Hepatic stellate cell (primary cell): ENCODE results near the gene PIK3R2.

ENCODE experiments used
- DNase-seq: peaks from one replicate; pipeline ENCODE4 v3.0.0; 2011; ENCODE audit warnings: low spot score

PIK3R2 gene

DNA sequence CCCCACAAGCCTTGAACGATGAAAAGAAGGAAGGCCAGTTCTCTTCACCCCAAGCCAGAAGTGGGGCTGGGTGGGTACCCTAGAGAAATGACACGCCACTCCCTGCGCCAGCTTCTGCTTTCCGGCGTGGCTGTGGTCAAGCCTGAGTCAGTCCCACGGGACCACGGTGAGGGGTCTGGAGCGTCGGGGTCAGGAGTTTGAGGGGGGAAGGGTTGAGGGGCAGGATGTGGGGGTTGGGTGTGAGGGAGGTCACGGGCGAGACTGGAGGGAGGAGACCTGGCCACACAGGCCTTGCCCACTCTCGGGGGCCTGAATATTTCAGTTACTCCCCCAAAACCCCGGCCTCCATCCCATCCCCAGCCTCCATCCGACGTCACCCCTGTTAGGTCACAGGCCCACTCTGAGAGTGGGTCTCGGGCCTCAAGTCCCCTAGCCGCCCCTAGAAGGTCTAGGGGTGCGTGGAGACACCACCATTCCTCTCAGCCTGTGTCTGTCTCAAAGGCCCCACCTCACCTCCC, 20.1 kb downstream of the PIK3R2 start:
- DNase-seq, result peak; percentile 89

DNA sequence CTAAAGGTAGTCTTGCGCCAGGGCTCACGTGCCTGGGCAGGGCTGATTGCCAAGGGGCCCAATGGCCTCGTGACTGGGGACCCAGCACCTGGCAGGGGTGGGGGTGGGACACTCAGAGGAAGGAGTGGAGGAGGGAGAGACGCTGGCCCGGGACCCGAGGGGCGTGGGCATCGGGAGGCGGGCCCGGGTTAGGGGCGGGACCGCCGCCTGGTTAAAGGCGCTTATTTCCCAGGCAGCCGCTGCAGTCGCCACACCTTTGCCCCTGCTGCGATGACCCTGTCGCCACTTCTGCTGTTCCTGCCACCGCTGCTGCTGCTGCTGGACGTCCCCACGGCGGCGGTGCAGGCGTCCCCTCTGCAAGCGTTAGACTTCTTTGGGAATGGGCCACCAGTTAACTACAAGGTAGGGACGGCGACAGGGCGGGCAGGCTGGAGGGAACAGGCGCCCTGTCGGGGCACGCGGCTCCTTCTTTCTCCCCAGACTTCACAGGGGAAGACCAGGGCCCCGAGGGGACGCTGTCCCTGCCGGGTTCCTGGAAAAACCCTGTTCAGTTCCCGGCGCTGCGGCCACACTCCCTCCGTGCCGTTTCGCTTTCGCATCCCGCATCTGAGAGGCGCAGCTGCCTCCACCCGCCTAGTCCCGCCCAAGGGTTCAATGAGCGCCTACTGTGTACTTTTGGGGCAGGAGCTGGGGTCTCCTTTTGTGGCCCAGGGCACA, 20.8 kb downstream of the PIK3R2 start, which contains the start of gene IFI30:
Gene IFI30 (plus strand): TSS at position 242 of the 717 bp plus-strand sequence. CDS start 29 bp downstream, at position 271.
- DNase-seq, result peak; percentile 84

DNA sequence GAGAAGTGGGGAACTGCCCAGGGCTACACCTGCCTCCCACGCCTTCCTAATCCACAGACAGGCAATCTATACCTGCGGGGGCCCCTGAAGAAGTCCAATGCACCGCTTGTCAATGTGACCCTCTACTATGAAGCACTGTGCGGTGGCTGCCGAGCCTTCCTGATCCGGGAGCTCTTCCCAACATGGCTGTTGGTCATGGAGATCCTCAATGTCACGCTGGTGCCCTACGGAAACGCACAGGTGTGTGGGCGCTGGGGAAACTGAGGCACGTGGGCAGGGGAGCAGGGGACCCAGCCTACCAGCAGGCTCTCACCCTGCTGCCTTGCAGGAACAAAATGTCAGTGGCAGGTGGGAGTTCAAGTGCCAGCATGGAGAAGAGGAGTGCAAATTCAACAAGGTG, 22.0 kb downstream of the PIK3R2 start:
- no peak for DNase-seq

DNA sequence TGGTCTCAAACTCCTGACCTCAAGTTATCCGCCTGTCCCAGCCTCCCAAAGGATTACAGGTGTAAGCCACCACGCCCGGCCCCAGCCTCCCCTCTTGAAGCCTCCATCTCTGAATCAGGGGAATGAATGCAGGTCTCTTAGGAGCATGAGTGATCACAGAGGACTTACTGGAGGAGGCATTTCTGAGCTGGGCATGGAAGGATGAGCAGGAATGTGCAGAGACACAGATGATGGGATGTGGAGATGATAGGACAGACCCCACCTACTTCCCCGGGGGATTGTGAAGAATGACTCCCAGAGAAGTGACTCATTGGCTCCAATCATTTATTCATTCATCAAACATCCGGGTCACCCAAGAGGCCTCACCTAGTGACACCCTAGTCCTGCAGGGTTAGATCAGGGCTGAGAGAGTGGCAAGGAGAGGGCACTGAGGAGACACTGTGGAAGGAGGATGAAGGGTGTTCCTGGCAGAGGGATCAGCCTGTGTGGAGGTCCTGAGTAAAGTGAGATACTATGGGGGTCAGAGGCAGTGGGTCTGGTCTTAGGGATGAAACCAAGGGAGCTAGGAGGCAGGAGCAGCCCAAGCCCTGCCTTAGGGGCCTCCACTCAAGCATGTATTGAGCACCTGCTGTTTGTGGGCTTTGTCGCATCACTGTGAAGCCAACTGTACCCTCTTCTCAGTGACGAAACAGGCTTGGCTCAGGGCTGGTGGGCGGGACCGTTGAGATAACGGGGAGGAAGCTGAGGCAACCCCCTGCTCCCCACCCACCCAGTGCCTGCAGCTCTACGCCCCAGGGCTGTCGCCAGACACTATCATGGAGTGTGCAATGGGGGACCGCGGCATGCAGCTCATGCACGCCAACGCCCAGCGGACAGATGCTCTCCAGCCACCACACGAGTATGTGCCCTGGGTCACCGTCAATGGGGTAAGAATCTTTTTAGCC, 23.7 kb downstream of the PIK3R2 start:
- DNase-seq, result no peak

DNA sequence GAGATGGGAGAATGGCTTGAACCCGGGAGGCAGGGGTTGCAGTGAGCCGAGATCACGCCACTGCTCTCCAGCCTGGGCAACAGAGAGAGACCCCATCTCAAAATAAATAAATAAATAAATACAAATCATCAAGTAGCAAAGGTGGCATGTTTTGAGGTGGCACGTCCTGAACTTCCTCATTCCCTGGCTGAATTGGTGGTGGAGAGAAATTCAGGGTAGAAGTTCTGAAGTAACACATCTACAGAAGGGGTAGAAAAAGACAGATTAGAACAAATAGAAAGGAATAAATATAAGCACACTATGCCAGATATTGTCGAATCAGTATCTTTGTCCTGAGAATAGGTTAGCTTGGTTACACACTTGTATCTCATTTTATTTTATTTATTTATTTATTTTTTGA, 27.0 kb downstream of the PIK3R2 start:
- DNase-seq, result no peak

DNA sequence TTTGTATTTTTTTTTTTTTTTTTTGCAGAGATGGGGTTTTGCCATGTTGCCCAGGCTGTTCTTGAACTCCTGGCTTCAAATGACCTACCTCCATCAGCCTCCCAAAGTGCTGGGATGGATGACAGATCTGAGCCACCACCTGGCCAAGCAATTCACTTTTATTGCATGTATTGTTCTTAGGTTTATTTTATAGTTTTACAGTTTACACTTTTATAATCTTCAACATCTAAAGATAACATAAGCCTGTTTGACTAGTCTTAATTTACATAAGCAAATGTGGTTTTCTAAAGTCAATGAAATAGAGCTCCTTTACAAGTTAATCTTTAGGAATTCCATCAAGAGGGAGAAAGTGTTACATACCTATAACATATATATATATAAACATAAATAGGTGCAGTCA, 30.6 kb downstream of the PIK3R2 start:
- DNase-seq, result no peak

DNA sequence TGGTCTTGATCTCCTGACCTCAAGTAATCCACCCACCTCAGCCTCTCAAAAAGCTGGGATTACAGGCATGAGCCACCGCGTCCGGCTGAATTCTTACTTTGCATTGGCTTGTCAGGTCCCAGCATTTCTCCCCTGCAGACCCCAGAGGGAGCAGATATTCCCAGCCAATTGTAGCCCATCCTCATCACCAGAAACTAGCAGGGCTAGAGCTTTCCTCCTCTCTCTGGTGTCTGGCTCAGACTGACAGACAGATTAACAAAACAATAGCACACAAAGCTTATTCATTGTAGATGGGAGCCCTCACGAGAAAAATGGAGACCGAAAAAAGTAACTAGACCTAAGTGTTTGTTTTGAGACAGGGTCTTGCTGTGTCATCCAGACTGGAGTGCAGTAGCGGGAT, 32.6 kb downstream of the PIK3R2 start:
- no peak for DNase-seq

DNA sequence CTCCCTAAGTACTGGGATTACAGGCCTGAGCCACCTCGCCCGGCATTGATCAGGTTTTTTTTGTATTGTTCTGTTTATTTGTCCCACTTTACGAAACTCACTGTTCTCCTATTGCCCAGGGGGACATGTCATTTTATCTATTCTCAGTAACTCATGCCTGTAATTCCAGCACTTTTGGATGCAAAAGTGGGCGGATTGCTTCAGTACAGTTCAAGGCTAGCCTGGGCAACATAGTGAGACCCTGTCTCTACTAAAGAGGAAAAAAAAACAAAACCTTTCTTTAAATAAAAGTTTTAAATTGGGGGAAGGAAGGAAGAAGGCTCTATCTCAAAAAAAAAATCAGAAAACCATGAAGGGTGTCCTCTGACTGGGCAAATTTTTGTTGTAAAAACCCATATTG, 37.3 kb downstream of the PIK3R2 start:
- DNase-seq, result no peak

DNA sequence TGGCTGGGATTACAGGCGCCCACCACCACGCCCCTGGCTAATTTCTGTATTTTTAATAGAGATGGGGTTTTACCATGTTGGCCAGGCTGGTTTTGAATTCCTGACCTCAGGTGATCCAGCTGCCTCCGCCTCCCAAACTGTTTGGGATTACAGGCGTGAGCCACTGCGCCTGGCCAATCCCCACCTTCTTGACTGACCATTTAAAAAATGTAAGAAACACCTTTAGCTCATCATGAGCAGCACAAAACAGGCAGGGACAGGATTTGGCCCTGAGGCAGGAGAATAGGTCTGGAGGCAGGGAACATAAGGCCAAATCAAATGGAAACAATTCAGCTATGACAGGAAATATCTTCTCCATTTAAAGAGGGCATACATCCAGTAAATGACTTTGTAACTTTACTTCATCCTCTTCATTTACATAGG, 38.7 kb downstream of the PIK3R2 start:
- DNase-seq, result no peak

DNA sequence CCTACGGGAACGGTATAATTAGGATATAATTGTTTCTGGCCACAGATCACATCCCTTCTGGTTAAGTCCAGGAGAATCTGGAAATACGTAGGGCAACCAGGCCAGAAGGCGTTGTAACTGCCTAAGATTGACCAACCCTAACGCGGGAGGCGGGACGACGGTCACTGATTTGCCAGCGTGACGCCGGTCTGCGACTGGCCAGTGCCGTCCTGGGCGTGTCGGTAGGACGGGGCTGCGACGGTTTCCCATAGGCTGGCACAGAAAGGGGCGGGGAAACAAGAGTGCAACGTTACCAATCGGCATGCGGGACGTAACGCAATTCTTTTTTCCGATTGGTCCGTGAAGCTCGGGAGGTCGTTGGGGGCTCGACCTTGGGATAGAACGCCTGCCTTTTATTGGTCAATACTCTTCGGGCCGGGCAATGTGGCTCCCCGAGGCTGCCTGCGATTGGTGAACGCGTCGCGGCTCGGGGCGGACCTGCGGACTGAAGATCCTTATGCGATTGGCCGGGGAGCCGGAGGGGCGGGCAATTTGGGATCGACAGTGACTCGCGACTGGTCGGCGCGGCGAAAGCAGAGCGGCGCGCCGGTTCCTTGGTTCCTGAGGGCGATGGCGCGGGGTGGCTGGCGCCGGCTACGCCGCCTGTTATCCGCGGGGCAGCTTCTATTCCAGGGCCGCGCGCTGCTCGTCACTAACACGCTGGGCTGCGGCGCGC, 39.9 kb downstream of the PIK3R2 start, which contains the start of gene MPV17L2:
Gene MPV17L2 (plus strand): TSS at position 546 of the 715 bp plus-strand sequence. CDS start 64 bp downstream, at position 610.
- DNase-seq, result peak; percentile 97

DNA sequence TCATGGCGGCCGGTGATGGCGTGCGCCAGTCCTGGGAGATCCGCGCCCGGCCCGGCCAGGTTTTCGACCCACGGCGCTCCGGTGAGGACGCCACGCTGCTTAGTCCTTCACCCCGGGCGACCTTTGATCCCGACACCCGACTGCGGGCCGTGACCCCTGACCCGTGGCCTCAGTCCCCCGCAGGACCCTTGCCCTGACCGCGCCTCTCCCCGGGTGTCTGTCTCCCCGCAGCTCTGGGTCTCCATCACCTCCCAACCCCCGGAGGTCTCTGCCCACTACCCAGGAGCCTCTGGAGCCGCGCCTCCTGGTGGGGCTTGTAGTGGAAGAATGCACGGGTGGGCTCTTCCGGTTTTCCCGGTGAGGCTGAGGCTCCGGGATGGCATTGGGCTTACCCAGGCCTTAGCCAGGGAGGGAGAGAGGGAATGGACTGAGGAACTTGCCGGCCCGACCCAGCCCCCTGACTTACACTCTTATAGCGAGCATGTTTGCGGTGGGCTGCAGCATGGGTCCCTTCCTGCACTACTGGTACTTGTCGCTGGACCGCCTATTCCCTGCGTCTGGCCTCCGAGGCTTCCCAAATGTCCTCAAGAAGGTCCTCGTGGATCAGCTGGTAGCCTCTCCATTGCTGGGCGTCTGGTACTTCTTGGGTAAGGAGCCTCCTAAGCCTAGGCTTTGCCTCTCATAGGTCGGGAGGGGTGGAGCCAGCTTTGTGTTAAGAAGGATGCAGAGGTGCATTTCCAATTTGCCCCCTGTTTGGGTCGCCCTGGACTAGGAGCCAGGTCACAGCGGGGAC, 40.6 kb downstream of the PIK3R2 start:
- no peak for DNase-seq

DNA sequence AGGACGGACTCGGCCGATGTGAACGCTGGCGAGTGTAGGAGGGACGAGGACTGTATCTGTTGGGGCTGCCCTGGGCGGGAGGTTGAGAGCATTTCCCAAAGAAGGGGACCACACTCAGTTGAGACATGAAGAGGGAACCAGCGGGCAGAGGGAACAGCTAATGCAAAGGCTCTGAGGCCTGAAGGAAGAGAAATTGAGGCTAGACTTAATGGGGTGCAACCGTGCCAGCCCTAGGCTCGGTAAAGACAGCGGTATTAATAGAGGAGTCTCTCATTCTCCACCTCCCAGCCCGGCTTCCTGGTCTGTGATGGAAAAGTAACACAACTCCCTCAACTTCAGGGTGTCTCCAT, 41.2 kb downstream of the PIK3R2 start:
- DNase-seq, result no peak

DNA sequence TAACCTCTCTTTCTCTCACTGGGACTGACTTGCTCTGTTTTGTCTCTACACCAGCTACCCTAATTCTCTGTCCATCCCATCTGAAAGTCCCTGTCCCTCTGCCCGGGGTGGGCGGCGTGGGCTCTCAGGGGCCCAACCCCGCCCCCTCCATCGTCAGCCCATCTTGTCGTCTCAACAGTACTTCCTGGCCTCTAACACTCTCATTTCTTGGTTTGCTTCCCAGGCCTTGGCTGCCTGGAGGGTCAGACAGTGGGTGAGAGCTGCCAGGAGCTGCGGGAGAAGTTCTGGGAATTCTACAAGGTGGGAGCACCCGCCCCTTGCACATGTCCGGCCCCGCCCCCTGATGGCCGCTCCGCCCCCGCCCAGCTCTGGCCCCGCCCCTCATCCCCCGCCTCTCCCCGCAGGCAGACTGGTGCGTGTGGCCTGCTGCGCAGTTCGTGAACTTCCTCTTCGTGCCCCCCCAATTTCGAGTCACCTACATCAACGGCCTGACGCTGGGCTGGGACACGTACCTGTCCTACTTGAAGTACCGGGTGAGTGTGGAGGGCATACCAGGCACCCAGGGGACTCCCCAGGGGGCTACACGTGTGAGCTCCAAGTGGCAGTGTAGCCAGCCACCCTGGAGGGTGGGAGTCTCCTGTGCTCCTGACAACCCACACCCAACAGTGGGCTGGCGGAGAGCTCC, 41.7 kb downstream of the PIK3R2 start:
- peak; percentile 46 for DNase-seq

DNA sequence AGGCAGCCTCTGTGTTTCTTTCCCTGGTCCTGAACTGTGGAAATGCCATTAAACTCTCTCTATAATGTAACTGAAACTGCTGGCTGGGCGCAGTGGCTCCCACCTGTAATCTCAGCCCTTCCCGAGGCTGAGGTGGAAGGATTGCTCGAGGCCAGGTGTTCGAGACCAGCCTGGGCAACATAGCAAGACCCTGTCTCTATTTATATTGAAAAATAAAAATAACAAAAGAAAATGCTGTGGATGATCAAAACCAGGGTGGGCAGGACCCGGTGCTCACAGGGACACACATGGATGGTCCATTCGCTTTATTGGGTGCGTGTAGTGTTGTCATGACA, 43.5 kb downstream of the PIK3R2 start:
- DNase-seq, result no peak

DNA sequence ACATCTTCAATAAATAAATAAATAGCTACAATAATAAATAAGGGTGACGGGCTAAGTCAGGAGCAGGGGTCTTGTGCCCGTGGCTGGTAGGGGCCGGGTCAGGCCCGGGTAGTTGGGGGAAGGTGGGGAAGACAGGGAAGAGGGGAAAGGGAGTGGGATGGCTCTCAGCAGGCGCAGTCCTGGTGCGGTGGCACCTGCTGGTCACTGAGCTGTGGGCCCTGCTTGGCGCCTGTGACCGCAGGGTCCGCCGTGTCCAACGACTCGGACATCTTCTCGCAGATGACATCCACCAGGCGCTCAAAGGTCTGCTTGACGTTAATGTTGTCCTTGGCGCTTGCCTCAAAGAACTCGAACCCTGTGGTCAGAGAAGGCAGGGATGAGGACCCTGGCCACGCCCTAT, 44.3 kb downstream of the PIK3R2 start:
- DNase-seq, result no peak

DNA sequence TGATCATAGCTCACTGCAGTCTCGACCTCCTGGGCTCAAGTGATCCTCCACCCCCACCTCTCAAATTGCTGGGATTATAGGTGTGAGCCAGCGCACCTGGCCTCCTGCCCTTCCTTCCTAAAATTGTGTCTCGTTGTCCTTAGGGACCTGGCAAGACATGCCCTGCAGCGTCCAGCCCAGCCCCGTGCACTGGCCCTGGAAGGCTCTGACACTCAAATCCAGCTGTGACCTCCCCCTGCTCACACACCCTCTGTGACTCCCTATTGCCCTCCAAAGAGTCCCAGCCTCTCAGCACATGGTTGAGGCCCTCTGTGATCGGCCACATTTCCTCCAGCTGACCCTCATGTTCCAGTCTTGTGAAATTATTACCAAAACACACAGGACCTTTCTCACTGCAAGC, 45.0 kb downstream of the PIK3R2 start:
- DNase-seq, result no peak

DNA sequence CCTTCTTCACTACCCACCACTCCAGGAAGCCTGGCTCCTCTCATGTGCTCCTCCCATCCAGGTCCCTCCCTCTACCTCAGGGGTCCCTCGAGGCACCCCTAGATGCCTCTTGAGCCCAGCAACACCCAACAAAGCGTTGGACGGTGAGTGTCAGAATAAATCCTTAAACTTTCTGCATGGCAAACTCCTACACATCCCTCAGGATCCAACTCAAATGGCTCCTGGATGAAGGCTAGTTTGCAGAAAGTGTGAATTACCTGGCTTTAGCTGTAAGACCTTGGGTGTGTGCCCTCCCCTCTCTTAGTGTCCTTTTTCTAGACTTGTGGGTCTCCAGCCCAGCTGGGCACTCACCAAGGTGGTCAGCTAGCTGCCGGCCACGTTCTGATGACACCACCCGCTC, 45.4 kb downstream of the PIK3R2 start:
- no peak for DNase-seq

DNA sequence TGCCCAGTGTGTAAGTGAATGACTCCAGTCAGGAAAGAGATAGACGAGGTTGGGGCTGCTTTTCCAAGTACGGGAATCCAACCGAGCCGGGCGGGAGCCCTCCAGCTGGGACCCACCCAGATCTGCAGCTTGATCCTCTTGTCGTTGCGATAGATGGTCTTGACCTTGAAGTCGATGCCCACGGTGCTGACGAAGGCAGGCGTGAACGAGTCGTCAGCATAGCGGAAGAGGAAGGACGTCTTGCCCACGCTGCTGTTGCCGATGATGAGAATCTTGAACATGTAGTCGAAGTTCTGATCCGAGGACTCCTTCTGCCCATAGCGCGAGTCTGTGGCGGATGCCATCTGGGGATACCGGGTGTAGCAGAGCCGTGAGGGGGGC, 49.4 kb downstream of the PIK3R2 start:
- no peak for DNase-seq

DNA sequence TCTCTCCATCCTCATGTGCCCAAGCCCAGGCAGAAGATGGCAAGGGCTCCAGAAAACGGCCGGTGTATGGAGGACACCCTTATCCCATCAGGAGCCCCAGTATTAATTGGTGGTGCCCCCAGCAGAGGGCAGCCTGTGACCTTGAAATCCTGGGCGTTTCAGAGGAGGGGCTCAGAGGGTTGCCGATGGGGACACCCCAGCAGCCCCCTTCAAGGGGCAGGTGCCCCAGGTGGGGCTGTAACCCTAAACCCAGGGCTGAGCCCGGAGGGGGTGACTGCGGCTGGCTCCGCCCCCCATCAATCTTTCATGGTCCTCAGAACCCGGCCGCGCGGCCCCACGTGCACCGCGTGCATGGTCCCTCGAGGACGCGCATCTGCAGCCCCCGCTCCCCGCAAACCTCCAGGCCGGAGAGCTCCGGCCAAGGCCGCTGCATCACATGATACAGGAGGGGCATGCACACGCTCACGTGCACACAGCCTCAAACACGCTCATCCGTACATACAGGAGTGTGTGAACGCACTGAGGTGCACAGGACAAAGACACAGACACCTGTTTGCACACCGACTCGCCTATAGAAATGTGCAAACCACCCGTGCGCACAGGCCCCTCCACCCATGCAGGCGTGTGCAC, 49.9 kb downstream of the PIK3R2 start:
- no peak for DNase-seq

DNA sequence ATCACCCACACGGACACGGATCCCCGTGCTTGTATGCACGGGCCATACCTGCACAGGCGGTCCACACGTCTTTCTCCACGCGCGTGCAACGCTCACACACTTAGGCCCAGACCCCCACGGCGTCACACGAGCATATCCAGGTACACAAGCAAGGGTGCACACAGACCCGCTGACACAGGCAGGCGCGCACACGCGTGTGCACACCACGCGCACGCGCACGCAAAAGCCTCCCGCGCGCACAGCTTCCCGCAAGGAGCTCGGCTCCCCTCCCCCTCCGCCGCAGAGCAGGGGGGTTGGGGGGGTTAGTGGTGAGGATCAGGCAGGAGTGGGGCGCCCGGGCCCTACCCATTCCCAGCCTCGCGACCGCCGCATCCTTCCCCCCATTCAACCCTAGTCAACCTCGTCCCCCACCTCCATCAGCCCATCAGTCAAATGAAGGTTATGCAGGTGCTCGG, 50.5 kb downstream of the PIK3R2 start:
- DNase-seq, result no peak
